ENCODE data around the gene TMEM167A.
A peak's percentile ranks its signal among the peaks of the same experiment; 100 is the strongest.

Gene TMEM167A

GRCh38 chr5:83035373-83036100, 41.7 kb downstream of the TMEM167A start:
- DNase-seq (ENCODE audit: low spot score) = no peak

- no peak for DNase-seq (ENCODE audit: low spot score)
Observed at GRCh38 chr5:83034528-83035207, 42.5 kb downstream of the TMEM167A start.

DNA sequence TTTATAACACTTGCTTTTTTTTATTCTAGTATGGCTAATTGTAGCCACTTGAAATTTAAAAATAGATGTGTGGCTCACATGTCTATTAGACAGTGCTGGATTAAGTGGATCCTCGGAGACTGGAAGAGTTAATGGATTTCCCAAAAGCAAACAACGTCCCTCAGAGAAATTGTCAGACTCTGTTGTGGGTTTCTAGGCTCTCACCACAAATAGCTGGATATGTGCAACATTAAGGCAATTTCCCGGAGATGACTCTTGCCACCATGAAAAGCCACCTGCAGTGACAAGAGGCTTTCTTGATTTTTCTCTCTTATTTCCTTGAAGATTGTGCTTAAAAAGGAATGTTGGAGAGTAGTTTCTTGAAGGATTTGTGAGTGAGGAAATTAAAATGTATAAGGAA, 43.2 kb downstream of the TMEM167A start:
- DNase-seq (ENCODE audit: low spot score) = no peak

- no peak for DNase-seq (ENCODE audit: low spot score)
Observed at GRCh38 chr5:83031381-83031780, 45.8 kb downstream of the TMEM167A start.

DNA sequence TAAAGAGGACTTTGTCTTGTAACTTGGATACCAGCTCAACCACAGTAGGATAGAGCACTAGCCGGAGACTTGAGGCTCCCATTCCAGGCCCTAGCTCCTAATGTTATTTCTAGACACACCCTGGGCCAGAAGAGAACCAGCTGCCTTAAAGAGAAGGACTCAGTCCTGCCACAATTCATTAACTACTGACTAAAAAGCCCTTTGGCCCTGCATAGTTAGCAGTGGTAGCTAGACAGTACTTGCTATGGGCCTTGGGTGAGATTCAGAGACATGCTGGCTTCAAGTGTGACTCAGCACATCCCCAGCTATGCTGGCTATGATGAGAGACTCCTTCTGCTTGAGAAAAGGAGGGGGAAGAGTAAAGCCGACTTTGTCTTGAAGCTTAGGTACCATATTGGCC, 47.3 kb downstream of the TMEM167A start:
- DNase-seq (ENCODE audit: low spot score) = no peak

- peak; percentile 61 for DNase-seq (ENCODE audit: low spot score)
Observed at GRCh38 chr5:83026930-83027687, 50.1 kb downstream of the TMEM167A start.

- DNase-seq (ENCODE audit: low spot score) = peak; percentile 26
Observed at GRCh38 chr5:83026516-83026915, 50.7 kb downstream of the TMEM167A start.

DNA sequence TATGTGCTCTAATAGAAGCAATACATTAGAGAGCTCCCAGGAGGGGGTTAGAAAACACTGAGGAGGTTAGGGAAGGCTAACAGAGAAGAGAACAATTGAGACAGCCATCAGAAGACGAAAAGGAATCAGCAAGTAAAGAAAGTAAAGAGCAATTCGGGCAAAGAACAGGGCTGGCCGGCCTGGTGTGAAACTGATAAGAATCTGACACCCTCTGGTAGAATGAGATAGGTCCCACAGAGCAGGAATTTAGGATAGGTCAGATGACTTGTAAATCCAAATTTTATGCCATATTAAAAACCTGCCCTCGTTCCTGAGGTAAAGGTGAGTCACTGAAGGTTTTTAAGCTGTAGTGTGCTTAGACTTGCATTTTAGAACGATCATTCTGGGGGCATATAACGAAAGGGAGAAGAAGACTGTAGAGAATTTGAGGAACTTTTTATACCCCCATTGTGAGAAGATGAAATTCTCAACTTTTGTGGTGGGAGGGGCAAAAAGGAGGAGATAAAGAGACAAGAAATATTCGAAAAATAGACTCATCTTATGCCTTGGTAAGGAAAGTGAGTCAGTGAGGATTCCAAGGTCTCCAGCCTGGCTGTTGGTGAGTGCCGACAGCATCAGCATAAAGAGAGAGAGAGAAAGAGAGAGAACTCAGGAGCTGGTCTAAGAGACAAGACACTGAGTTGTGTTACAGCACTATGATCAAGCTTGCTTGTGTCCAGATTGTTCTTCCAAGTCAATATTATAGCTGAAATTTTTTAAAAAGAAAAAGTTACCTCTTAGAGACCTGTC, 51.3 kb downstream of the TMEM167A start:
- no peak for DNase-seq (ENCODE audit: low spot score)

DNA sequence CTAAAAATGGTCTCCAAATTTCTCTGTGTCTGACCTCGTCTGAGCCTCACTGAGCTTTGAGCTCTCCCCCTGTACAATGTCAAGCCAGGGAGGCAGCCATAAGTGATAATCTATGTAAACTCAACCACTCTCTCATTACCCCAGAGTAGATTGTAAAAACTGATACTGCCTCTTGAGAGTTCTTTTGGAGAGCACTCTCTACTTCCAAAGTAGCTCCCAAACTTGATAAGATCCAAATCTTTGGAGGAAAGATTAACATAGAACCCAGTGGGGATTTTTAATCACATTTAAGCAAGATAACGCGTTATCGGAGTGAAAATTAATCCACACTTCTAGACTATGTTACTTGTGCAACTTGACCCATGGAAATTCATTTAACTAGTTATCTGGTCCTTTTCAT, 54.9 kb downstream of the TMEM167A start:
- no peak for DNase-seq (ENCODE audit: low spot score)

DNA sequence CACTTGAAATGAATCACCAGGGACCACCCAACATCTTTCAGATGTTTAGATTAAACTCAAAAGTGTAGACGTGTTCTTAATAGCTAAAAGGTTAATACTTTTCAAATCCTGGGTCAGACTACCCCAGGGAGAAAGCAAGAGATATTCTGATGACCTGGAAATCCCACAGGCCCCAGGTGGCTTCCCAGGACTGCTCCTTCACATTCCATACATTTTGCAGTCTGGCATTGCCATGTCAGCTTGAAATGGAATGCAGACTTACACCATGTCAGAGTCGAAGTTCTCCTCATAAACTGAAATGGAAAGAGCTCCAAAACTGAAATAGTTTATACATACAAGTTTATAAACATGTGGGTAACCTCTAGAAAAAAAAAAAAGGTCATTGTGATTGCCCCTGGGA, 61.5 kb downstream of the TMEM167A start:
- DNase-seq (ENCODE audit: low spot score) = no peak

DNA sequence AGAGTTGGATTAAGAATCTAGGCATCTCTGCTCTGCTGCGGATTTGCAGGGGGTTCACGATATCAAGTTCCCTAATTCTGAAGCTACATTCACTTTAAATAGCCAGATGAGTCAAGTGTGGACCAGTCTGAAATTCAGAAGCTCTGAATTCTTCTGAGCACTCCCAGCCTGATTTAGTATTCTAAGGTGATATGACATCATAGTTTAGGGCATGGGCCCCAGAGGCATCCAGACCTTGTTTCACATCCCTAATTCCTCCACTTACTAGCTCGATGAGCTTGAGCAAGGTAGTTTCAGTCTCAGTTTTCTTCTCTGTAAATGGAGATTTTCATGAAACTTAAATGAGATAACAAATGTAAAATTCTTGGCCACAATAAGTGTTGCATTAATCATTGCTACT, 65.2 kb downstream of the TMEM167A start:
- no peak for DNase-seq (ENCODE audit: low spot score)

GRCh38 chr5:83009408-83009807, 67.8 kb downstream of the TMEM167A start:
- DNase-seq (ENCODE audit: low spot score) = no peak

GRCh38 chr5:83007755-83008154, 69.4 kb downstream of the TMEM167A start:
- DNase-seq (ENCODE audit: low spot score) = no peak

DNA sequence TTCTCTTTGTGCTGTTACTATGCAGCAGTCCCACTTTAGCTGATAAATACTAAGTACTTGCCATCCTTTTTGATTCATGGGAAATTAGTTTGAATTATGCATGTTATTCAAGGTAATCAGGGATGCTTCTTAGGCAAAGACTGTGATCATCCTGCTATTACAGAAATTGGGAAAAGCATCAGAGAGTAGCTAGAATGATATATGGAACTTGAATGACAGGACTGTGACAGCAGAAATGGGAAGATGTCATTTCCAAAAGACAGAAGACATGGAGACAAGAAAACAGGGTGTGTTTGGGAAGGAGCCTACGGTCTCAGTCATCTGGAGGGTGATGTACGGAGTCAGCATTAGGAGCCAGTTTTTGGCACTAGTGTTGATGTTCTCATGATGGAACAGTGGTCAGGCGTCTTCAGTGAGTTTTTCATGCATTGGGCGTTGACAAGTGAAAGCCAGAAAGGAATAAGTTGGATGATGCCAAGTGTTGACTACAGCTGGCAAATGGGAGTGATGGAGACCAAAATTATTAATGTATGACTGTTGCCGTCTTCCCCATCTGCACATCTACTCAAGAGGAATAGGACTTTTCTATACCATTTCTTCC, 70.4 kb downstream of the TMEM167A start:
- no peak for DNase-seq (ENCODE audit: low spot score)

- no peak for DNase-seq (ENCODE audit: low spot score)
Observed at GRCh38 chr5:83003791-83004190, 73.4 kb downstream of the TMEM167A start.
